Diencephalon (tissue), 1 donor: ENCODE results near the gene FRMPD2. TPM values are rescaled to one million over a fixed set of nuclear protein-coding genes. Genes with fewer than 3 reads are reported as not detected.

ENCODE experiments used
- total RNA-seq: library from RNA; depleted of rRNA; stranded (reverse); fragments of >200 nt; gene quantifications from one replicate; pipeline ENCODE4 v1.2.3, GENCODE V29; 2014

The FRMPD2 gene, protein sequence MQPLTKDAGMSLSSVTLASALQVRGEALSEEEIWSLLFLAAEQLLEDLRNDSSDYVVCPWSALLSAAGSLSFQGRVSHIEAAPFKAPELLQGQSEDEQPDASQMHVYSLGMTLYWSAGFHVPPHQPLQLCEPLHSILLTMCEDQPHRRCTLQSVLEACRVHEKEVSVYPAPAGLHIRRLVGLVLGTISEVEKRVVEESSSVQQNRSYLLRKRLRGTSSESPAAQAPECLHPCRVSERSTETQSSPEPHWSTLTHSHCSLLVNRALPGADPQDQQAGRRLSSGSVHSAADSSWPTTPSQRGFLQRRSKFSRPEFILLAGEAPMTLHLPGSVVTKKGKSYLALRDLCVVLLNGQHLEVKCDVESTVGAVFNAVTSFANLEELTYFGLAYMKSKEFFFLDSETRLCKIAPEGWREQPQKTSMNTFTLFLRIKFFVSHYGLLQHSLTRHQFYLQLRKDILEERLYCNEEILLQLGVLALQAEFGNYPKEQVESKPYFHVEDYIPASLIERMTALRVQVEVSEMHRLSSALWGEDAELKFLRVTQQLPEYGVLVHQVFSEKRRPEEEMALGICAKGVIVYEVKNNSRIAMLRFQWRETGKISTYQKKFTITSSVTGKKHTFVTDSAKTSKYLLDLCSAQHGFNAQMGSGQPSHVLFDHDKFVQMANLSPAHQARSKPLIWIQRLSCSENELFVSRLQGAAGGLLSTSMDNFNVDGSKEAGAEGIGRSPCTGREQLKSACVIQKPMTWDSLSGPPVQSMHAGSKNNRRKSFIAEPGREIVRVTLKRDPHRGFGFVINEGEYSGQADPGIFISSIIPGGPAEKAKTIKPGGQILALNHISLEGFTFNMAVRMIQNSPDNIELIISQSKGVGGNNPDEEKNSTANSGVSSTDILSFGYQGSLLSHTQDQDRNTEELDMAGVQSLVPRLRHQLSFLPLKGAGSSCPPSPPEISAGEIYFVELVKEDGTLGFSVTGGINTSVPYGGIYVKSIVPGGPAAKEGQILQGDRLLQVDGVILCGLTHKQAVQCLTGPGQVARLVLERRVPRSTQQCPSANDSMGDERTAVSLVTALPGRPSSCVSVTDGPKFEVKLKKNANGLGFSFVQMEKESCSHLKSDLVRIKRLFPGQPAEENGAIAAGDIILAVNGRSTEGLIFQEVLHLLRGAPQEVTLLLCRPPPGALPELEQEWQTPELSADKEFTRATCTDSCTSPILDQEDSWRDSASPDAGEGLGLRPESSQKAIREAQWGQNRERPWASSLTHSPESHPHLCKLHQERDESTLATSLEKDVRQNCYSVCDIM (N-terminal part only)
- total RNA-seq = 18.7 TPM

DNA sequence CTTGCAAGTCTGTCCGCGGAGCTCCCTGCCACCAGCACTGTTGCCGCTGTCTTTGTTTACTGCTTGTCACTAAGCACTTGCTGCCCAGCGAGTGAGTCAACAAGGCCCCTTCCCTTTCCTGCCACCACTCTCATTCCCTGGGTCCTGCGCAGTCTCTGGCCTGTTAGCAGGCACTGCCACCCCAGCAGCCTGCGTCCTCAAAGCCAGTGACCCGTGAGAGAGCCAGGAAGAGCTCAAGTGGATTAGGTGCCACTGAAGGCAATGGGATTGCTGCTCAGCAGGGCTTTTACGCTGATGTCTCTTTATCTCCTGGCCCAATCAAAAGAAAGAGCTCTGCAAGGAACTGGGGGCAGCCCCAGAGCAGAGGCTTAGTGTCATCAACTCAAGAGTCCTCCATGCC, at the start of gene FRMPD2:
Gene FRMPD2, minus strand, starts transcription at position 61 of the 400 bp plus-strand sequence. CDS start 129 bp downstream, outside the sequence.

DNA sequence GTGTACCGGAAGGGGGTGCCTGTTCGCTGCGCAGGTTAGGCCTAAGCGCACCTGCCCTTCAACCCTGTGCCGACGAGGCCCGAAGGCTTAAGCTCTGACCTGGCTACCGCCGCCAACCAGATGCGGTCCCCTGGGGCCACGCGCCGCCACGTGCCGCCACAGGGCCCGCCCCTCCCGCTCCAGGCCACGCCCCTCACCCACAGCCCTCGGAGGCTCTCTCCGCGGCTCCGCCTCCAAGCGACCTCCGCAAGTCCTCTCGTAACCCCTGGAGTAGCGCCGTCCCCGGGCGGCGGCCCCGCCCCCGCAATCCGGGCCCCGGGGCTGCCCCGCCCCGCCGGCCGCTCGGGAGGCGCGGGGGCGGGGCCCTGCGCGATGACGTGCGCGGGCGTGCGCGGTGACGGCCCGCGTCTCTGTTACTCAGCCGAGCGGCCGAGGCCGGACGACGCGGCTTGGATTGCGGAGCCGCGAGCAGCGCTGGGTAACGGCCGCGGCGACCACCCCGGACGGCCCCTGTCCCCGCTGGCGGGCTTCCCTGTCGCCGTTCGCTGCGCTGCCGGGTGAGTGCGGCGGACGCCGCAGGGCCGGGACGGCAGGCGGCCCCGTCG, 31.9 kb upstream of the FRMPD2 start, which contains the start of gene MAPK8:
Gene MAPK8, plus strand, starts transcription at position 413 of the 605 bp plus-strand sequence. CDS start 94,984 bp downstream, outside the sequence.

Other genes starting within 250 kb of the FRMPD2 start
- 140 TPM for gene MAPK8, start 32.0 kb upstream of the FRMPD2 start, total RNA-seq